GM21825 (cell line): ENCODE measurements around the gene NDUFA13.

ENCODE experiments used
- ATAC-seq: cut with Tn5 transposase; IDR thresholded peaks from one replicate; pipeline ENCODE4 v1.9.1; 2021; ENCODE audit warnings: mild to moderate bottlenecking, moderate library complexity; ENCODE audit not compliant: unreplicated experiment

NDUFA13 gene

GRCh38 chr19:19531951-19532805 lies 16.2 kb downstream of the NDUFA13 start:
- no peak for ATAC-seq

DNA sequence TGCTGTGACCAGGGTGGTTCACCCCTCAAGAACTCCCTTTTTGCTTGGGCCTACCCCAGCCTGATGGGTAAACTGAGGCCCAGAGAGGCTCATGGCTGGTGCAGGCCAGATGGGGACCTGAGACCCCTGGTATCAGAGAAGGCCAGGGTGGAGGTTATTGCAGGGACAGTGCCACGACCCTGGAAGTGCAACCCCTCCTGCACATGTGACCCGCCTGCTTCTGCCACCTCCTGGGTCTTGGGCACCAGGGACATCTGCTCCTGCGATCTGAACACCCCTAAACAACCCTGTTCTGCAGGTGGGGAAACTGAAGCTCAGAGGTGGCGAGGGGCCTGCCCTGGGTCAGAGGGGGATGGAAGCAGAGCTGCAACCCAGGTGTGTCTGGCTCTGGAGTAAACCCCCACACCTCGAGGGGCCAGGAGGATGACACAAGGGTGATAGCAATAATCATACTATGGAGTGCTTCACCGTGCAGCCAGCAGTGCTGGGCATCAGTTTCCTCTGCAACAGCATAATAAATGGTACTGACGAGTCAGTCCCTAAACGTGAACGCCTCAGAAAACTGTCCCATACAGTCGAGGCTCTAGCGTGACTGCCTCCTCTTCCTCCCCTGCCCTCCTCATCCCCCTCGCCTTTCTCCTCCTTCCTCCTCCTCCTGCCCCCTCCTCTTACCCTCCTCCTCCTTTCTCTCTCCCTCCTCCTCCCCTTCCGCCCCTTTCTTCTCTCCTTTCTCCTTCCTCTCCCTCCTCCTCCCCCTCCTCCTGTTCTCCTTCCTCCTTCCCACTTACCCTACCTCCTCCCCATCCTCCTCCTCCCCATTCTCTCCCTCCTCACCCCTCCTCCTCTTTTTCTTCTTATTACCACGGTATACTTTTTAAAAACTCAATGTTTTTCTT lies 17.0 kb downstream of the NDUFA13 start:
- ATAC-seq, result no peak

GRCh38 chr19:19533841-19534240 lies 17.8 kb downstream of the NDUFA13 start:
- ATAC-seq, result no peak

GRCh38 chr19:19534556-19535265 lies 18.7 kb downstream of the NDUFA13 start:
- ATAC-seq, result no peak

DNA sequence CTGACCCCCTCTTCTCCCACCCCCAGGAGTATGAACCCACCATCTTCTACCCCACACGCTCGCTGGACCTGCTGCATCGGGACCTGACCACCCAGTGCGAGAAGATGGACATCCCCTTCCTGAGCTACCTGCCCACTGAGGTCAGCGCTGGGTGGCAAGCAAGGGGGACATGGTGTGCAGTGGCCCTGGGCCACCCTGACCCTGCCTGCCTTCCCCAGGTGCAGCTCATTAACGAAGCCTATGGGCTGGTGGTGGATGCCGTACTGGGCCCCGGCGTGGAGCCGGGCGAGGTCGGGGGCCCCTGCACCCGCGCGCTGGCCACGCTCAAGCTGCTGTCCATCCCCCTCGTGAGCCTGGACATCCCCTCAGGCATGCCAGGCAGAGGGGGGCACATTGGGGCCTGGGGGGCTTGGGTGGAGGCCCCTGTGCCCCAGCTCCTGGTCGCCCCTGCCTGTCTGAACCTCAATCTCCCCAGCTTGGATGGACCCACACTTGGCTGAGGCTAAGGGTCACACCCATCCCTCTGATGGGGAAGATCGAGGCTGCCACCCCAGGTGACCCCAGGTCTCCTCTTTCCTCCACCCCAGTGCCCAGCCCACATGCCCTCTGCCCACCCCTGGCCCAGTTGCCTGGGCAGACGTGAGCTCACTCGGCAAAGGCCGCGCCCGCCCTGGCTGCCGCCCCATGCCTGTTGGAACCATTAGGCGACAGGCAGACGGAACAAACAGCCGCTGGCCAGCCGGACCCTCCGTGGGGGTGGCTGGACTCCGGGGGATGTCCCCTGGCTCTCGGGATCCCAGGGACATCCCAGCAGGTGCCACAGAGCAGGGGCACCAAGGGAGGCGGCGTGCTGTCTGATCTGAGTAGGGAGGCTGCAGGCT lies 19.5 kb downstream of the NDUFA13 start:
- no peak for ATAC-seq

DNA sequence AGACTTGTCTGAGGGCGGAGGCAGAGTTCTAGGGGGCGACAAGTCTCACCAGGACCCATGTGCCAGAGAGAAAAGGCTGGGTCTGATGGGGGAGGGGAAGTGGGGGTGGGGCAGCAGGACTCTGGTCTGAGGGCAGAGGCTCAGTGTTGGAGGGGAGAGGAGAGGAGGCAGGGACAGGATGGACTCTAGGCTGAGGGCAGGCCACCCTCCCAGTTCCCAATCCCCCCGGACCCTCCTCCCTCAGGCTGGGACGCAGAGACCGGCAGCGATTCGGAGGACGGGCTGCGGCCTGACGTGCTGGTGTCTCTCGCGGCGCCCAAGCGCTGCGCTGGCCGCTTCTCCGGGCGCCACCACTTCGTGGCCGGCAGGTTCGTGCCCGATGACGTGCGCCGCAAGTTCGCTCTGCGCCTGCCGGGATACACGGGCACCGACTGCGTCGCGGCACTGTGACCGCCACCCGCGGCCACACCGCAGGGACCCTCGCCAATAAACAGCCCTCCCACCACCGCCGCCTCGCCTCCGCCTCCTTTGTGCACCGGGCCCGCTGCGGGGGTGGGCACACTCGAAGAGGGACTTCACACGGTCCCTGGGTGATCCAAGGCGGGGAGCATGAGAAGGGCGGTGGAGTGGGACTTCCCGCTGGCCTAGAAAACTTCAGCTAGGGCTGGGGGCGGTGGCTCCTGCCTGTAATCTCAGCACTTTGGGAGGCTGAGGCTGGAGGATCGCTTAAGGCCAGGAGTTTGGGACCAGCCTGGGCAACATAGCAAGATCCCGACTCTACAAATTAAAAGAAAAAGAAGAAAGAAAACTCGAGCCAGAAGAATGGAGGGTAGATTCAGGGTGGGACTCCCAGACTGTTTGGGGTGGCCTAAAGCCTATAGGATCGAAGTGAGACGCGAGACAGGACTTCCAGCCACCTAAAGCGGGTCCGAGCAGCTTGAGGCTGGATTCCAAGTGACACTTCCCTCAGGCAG lies 21.3 kb downstream of the NDUFA13 start:
- no peak for ATAC-seq

DNA sequence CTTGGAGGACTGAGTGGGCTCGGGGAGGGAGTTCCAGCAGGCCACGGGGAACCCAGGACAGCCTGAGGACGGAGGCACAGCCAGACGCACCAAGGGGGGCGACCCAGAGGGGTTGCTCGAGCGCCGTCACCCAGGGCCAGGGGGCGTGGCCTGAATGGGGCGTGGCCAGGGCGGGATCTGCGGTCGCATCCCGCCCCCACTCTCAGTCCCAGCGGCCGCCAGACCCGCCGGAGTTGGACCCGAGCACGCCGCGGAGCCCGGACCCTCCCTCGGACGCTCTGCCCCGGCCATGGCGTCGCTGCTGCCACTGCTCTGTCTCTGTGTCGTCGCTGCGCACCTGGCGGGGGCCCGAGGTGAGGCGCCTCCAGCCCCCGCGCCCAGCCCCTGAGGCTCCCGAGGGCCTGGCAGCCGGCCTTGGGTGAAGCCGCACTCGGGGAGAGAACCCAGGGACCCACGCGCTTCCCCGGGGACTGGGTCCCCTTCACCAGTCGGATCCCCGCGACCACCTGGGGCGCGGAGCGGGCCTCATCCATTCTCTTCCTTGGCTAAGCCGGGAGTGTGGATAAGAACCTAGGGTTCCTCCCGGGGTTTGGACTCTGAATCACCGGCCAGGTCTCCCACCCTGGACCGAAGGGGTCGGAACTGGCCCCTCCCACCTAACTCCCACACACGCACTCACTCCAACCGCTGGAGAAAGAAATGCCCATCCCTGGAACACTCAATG lies 22.2 kb downstream of the NDUFA13 start, which contains the start of gene CILP2:
CILP2 (plus strand) TSS at position 205 of the 724 bp plus-strand sequence; CDS start at position 290, 85 bp downstream.
- ATAC-seq, result no peak

DNA sequence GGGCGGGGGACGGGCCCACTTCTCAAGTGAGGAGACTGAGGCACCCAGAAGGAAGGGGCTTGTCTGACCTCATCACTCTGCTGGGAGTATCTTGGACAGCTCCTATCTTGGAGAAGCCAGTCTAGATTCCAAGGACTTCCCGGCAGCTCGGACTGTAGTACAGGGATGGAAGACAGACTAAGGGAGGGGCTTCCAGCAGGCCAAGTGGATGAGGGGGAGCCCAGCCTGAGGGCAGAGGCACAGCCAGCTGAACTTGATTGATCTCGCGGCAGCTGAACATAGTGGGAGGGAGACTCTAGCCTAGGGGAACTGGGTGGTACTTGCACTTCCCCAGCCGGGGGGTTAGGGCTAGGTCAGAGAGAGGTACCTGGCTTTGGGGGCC lies 22.8 kb downstream of the NDUFA13 start:
- no peak for ATAC-seq

DNA sequence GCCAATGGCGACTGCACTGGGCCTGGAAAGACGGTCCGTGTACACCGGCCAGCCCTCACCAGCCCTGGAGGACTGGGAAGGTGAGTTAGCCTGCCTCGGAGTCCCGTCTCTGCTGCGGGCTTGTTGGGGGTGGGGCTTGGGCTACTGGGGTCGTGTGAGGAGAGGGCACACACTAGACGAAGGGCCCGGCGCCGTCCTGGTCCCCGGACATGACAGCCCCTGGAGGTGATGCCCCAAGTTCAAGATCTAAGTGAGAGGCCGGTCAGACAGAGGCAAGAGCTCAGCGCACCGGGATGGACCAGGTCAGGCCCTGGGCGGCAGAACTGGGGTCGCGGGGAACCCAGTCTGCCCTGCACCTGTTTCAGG lies 23.7 kb downstream of the NDUFA13 start:
- no peak for ATAC-seq

DNA sequence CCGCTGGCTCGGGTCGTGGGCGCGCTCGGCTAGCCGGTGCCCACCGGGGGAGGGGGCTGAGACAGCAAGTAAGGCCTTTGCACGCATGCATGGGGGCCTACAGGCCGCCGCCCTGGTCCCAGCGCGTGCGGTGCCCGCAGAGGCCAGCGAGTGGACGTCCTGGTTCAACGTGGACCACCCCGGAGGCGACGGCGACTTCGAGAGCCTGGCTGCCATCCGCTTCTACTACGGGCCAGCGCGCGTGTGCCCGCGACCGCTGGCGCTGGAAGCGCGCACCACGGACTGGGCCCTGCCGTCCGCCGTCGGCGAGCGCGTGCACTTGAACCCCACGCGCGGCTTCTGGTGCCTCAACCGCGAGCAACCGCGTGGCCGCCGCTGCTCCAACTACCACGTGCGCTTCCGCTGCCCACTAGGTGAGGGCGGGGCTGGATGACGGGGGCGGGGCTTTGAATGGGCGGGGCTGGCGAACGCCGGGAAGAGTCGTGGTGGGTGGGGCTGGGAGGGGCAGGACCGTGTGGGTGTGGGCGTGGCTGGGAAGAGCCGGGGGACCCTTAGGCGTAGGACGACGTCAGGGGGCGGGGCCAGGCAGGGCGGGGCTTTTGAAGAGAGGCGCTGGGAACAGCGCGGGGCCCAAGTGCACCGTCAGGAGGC lies 24.2 kb downstream of the NDUFA13 start:
- no peak for ATAC-seq

- no peak for ATAC-seq
These were observed 24.9 kb downstream of the NDUFA13 start for GRCh38 chr19:19540715-19541515.

DNA sequence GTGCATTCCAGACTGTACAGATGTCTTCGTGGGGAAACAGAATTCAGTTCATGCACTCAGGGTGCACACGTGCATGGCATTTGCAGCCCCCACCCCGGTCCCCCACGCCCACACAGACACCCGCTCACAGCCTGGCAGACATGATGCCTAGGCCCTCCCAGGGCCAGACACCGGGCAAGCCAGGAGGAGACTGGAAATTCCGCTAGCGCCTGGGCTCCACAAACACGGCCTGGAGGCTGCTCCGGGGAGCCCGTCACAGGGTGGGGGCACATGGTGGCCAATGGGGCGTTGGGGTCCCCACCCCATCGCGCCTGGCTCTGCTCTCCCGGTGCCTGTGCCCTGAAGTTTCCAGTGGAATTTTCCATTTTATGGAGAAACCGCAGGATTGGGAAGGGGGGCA lies 25.6 kb downstream of the NDUFA13 start:
- no peak for ATAC-seq

DNA sequence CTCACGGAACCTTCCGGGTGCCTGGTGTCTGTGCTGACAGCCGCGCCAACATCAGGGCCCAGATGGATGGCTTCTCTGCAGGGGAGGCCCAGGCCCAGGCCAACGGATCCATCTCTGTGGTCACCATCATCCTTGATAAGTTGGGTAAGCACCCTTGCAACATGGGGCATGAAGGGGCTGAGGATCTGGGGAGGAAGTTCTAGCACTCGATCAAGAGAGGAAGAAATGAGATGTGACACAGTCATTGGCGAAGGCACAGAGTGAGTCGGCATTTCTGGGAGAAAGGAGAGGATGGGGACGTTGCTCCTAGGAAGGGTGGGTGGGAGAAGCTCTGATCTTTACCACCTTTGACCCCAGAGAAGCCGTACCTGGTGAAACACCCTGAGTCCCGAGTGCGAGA lies 26.5 kb downstream of the NDUFA13 start:
- ATAC-seq, result no peak

GRCh38 chr19:19543101-19543500 lies 27.1 kb downstream of the NDUFA13 start:
- no peak for ATAC-seq

- ATAC-seq, result no peak
These were observed 27.6 kb downstream of the NDUFA13 start for GRCh38 chr19:19543640-19544039.

DNA sequence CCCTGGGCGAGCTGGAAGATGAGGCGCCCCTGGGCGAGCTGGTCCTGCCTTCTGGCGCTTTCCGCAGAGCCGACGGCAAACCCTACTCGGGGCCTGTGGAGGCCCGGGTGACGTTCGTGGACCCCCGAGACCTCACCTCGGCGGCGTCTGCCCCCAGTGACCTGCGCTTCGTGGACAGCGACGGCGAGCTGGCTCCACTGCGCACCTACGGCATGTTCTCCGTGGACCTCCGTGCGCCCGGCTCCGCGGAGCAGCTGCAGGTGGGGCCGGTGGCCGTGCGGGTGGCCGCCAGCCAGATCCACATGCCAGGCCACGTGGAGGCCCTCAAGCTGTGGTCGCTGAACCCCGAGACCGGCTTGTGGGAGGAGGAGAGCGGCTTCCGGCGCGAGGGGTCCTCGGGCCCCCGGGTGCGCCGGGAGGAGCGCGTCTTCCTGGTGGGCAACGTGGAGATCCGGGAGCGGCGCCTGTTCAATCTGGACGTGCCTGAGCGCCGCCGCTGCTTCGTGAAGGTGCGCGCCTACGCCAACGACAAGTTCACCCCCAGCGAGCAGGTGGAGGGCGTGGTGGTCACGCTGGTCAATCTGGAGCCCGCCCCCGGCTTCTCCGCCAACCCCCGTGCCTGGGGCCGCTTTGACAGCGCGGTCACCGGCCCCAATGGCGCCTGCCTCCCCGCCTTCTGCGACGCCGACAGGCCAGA lies 28.4 kb downstream of the NDUFA13 start:
- ATAC-seq, result no peak
